ENCODE measurements around the gene PRRT1.
A peak's percentile ranks its signal among the peaks of the same experiment; 100 is the strongest.
"Not testable (repeated sequence)": the region's sequence is repeated elsewhere in the genome, so short reads cannot be mapped to it uniquely, and the experiment has no call there.

PRRT1 gene

GRCh38 chr6:32195652-32195901 lies 43.8 kb upstream of the PRRT1 start:
- H3K4me3 ChIP-seq (ENCODE audit: low read length) = no peak overlapping the region

GRCh38 chr6:32194825-32195651 lies 43.3 kb upstream of the PRRT1 start:
- H3K4me3 ChIP-seq (ENCODE audit: low read length) = peak overlapping the region; percentile 65
- TF ChIP-seq CTCF (conservative IDR thresholded peaks at IDR 0.05; ENCODE audit: low read length) = peak; percentile 72
- DNase-seq (ENCODE audit: low read depth) = peak; percentile 61

More at GRCh38 chr6:32195652-32195901, 43.8 kb upstream of the PRRT1 start:
- peak; percentile 100 for DNase-seq (ENCODE audit: low read depth)
- TF ChIP-seq CTCF (conservative IDR thresholded peaks at IDR 0.05; ENCODE audit: low read length) = peak; percentile 32

DNA sequence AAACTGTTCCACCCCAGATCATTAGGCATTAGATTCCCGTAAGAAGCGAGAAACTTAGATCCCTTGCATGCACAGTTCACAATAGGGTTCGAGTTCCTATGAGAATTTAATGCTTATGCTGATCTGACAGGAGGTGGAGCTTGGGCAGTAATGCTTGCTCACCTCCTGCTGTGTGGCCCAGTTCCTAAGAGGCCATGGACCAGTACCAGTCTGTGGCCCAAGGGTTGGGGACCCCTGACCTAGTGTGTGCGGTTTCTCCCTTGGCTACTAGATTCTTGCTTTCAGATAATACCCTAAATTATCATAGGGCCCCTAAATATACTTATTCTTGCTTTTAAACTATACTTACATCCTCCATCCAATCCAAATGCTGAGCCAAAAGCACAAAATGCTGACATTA lies 42.6 kb upstream of the PRRT1 start:
- H3K4me3 ChIP-seq (ENCODE audit: low read length) = no peak overlapping the region
- no peak for DNase-seq (ENCODE audit: low read depth)
- TF ChIP-seq CTCF (conservative IDR thresholded peaks at IDR 0.05; ENCODE audit: low read length) = no peak

DNA sequence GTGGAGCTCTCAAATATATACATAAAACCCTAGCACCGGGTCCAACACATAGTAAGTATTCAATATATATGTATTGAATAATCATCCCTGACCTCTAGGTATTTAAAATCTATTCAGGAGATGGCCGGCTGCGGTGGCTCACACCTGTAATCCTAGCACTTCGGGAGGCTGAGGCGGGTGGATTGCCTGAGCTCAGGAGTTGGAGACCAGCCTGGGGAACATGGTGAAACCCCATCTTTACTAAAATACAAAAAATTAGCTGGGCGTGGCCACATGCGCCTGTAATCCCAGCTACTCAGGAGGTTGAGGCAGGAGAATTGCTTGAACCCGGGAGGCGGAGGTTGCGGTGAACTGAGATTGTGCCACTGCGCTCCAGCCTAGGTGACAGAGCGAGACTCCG lies 41.4 kb upstream of the PRRT1 start:
- not testable (repeated sequence) for DNase-seq (ENCODE audit: low read depth); H3K4me3 ChIP-seq (ENCODE audit: low read length)

DNA sequence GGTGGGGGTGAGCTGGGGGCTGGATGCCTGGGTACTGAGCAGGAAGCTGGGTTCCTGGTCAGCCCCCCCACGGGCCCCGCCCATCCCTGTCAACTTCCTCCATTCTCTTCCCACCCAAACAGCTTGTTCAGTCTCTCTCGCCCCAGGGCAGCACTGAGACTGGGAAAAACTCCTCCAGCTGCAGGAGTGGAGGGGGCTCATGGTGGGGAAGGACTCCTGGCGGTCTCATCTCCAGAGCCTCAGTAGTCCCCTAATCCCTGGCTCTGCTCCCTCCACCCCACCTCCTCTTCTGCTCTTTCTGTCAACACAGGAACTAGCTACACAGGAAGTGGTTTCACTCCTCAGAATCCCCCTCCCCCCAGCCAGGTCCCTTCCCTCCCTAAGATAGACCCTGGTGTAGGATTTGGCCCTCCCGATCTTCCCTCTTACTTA lies 40.9 kb upstream of the PRRT1 start, which contains the start of gene GPSM3:
Gene GPSM3 (minus strand): TSS at position 36 of the 432 bp plus-strand sequence. CDS start 130 bp downstream, outside the sequence.
- peak within 1 kb of the TSS; percentile 27 for H3K4me3 ChIP-seq (ENCODE audit: low read length)
- peak; percentile 42 for DNase-seq (ENCODE audit: low read depth)
- no peak for TF ChIP-seq CTCF (conservative IDR thresholded peaks at IDR 0.05; ENCODE audit: low read length)

GRCh38 chr6:32191696-32192607 lies 40.2 kb upstream of the PRRT1 start:
- H3K4me3 ChIP-seq (ENCODE audit: low read length) = peak overlapping the region; percentile 9; the same call in 1 of the 2 replicates
- no peak for TF ChIP-seq CTCF (conservative IDR thresholded peaks at IDR 0.05; ENCODE audit: low read length)
- no peak for DNase-seq (ENCODE audit: low read depth)

DNA sequence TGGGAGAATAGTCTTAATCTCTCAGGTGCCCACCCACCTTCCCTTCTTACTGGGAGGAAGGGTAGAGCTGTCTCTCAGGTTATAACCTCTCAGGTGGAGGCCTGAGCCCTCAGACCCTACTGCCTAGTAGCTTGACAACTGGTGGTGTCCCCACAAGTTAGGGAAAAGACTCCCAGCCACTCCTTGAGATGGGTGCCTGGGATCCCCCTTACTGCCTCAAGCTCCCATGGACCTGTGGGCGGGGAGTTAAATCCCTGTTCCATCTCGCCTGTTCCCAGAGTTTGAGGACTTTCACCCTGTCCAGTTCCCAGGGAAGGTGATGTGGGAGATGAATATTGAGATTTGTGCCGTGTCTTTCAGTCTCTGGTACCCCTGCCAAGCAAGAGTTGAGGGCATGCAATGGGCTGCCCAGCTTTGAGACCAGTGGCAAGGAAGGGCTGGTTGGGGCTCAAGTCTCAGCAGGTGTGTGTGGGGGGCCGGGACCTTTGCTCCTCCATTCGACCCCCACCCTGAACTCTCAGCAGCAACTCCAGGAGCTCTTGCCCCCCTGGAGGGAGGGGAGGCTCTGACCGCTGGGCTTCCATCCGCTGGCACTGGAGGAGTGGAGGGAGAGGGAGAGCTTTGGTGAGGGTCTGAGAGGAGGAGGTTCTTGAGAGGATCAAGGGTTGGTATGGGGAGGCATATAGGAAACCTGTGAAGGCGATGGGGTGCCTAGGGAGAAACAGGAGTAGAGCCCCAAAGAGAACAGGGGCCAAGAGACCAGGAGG lies 39.4 kb upstream of the PRRT1 start:
- DNase-seq (ENCODE audit: low read depth) = no peak
- no peak overlapping the region for H3K4me3 ChIP-seq (ENCODE audit: low read length)
- no peak for TF ChIP-seq CTCF (conservative IDR thresholded peaks at IDR 0.05; ENCODE audit: low read length)

Data from AG10803 (cell line).